KBM-7 (cell line): ENCODE measurements around the gene PRRG1.
"Not testable (repeated sequence)": the region's sequence is repeated elsewhere in the genome, so short reads cannot be mapped to it uniquely, and the experiment has no call there.

ENCODE experiments used
- DNase-seq: peaks from one replicate; pipeline ENCODE4 v3.0.0-alpha.2; 2015
- in situ Hi-C: fragments of 300-500 bp; cut with MboI; formaldehyde crosslinking; loops from 2 replicates; pipeline ENCODE4 v1.14.3; 2020; ENCODE audit warnings: low sequenced_read_pairs, low pct_unique_long_range_greater_than_20kb, mixed read lengths

Gene PRRG1

DNA sequence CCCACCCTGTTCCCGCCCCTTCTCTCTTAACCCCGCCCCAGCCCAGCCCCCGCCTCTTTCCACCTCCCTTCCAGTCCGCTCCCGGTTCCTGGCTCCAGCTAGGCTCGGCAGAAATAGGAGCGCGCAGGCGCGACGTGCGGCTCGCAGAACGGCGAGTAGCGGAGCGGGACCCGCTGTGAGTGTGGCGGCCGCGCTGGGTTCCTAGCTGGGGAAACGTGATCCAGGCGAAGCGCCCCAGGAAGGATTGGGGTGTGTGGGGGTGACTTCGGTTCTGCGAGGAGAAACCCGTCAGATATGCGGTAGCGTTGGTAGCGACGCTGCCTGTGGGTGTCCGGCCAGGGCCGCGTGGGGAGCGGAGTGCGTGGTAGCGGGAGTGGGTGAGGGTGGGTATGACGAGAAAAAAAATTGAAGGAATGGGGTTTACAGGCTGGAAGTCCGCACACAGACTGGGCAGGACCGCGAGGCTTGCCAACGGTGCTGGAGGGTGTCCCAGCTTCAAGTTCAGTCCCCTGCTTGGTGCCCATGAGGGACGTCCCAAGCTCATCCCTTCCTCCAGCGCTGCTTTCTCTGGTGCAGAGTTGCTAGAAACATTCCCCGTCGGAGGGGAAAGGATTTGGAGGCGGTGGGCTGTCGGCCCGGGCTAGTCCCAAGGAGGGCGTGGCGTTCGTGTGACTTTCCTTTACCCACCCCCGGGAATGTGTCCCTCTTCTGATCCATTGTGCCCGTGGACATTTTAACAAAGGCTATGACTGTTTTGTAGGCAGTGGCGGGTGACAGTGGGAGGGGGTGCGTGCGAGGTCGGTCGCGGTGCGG is at the start of gene PRRG1:
TSS of gene PRRG1 (plus strand) at position 144 of the 813 bp plus-strand sequence. CDS start 56,886 bp downstream, outside the sequence.
- in situ Hi-C loops, result no loop called here
- peak; percentile 79 for DNase-seq

DNA sequence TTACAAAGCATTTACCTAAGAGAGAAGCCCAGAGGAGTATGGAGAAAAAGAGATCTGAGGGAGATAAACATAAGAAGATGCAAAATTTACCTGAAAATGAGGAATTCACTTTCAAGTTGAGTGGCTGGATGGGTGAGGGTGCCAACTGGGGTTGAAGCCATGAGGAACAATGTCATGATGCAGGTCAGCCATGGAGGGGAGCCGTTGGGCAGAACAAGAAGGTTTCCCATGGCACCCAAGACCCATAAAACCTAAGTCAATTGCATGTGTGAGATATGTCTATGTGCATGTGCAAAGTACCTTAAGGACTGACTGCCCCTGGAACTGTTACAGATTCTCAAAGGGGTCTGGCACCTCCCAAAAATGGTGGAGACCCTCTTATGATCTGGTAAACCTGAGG is 46.6 kb upstream of the PRRG1 start:
- in situ Hi-C loops, result no loop called here
- peak; percentile 56 for DNase-seq

DNA sequence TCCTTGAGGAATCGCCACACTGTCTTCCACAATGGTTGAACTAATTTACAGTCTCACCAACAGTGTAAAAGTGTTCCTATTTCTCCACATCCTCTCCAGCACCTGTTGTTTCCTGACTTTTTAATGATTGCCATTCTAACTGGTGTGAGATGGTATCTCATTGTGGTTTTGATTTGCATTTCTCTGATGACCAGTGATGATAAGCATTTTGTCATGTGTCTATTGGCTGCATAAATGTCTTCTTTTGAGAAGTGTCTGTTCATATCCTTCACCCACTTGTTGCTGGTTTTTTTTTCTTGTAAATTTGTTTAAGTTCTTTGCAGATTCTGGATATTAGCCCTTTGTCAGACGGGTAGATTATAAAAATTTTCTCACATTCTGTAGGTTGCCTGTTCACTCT is 43.9 kb upstream of the PRRG1 start:
- in situ Hi-C loops, DNase-seq: not testable (repeated sequence)

DNA sequence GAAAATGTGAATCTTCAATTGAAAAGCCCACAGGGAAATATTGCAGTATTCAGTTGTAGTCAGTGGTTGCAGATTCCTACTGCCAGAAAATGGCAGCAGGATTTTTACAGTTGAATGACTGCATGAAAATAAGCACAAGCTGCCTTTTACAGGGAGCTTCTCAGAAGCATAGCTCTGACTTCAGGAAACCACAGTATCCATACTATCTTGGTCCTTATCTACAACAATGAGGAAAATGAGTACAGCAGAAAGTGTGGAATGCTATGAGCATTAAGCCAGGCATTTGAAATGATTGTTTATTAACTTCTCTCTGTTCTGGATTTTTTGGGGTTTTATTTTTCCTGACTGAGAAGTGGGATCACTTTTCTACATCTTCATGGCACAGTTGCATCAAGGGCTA is 34.6 kb upstream of the PRRG1 start:
- in situ Hi-C loops, result no loop called here
- no peak for DNase-seq

DNA sequence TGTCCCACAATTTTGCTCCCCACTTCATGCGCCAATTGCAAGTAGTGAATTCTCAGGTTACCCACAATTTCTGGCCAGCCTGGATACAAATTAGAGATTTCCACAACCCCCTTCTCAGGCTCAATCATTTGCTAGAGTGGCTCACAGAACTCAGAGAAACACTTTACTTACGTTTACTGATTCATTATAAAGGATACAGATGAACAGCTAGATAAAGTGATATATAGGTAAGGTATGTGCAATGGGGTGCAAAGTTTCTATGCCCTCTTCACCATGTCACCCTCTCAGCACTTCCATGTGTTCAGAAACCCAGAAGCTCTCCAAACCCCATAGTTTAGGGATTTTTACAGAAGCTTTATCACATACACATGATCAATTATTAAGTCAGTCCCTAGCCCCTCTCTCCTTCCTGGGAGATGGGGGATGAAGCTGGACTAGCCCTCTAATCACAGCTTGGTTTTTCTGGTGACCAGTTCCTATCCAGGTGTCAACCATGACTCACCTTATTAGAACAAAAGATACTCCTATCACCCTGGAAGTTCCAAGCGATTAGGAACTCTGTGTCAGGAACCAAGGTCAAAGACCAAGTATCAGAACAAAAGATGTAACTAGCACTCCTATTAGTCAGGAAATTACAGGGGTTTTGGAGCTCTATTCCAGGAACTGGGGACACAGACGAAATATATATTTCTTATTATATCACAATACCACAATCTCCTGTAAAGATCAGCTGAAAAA is 33.5 kb upstream of the PRRG1 start:
- DNase-seq, result no peak
- in situ Hi-C loops, result no loop called here

DNA sequence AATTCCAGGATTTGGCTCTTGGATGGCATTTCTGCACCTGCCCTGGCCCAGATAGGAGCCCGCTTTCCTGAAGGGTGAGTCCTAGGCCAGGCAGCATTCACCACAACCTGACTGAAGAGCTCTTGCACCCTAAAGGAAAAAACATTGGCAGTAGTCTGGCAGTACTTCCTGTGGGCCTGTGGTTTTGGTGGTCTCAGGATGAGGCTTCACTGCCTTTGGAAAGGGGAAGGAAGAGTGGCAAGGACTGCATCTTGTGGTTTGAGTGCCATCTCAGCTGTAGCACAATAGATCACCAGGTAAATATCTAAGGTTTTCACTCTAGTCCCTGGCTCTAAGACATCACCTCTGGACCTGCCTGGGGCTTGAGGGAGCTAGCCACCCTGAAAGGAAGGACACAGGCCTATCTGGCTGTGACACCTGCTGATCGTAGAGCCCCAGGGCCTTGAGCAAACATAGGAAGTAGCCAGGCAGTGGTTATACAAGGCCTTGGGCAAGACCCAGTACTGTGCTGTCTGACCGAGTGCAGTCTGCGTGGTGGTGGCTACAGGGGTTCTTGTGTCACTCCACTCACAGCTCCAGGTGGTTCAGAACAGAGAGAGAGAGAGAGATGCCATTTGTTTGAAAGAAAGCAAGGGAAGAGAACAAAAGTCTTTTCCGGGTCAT is 28.5 kb upstream of the PRRG1 start:
- peak; percentile 85 for DNase-seq
- in situ Hi-C loops, result no loop called here

DNA sequence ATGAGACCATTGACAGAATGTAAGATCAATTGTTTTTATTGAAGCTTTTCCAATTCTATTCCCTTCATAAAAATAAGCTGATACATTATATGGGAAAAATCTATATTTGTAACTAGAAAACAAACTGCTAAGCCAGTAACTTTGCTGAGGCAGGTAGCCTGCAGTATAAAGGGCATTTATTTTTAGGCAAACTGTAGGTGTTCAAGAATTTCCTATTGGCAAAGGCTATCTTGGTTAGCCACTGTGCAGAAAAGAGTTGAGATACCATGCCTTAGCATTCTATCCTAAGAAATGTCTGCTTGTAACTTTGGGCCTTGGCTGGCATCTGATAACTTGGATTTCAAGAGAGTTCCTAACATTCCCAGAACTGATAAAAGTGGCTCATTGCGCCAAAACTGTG is 18.5 kb upstream of the PRRG1 start:
- no peak for DNase-seq
- in situ Hi-C loops, result no loop called here

DNA sequence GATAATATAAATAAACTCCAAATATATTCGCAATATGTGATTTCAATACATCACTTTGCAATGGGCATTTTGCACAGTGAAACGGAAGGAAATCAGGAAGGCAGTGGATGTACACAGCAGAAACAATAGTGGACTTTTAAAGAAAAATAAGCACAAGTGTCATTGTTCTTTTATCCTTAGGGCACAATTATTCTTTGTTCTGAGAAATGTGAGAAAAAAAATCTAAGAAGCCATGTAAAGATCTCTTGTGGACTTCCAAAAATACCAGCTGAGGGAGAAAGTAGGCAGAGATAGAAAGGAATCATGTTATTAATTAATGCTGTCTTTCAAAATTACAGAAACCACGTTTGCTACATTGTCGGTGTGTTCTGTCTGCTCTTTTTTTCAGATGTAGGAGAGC is 17.6 kb upstream of the PRRG1 start:
- in situ Hi-C loops, result no loop called here
- DNase-seq, result no peak

DNA sequence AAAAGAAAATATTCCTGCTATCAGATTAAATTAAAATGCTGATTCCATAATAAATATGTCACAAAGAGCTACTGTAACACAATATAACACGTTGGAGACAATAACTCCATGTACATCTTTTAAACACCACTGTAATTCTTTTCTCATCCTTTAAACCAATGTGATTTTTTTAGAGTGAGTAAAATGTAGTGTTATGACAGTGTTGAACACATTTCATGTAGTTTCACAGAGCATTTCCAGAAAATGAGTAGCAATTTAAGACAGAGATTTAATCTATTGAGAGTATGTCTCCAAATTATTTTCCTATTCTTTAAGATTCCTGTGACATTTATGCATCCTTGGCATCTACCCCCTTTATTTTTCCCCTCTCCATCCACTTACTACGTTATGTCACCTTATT is 17.1 kb upstream of the PRRG1 start:
- in situ Hi-C loops, result no loop called here
- DNase-seq, result no peak

DNA sequence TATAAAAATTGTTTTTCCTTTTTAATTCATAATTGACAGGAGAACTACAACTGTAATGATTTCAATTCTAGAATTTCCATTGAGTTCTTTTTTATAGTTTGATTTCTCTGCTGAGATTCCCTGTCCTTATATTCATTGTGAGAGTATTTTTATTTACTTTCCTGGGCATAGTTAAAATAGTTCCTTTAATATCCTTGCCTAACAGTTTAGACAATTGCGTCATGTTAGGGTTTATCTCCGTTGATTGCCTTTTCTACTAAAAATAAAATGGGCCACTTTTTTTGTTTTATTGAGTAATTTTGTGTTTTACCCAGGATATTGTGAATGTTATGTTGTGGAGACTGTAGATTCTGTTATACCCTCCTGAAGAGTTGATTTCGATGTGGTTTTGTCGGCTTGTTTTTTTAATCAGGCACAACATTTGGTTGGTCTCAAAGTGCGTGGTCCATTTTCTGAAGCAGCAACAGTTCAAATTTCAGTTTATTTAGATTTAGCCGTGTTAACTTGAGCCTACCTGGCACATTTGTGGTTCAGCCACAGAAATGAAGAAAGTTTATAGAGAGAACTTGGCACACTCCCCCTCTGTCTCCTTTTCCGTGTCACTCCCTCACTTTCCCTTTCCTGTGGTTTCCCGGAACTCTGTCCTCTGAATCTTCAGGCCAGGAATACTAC is 16.0 kb upstream of the PRRG1 start:
- in situ Hi-C loops, result no loop called here
- DNase-seq, result no peak

DNA sequence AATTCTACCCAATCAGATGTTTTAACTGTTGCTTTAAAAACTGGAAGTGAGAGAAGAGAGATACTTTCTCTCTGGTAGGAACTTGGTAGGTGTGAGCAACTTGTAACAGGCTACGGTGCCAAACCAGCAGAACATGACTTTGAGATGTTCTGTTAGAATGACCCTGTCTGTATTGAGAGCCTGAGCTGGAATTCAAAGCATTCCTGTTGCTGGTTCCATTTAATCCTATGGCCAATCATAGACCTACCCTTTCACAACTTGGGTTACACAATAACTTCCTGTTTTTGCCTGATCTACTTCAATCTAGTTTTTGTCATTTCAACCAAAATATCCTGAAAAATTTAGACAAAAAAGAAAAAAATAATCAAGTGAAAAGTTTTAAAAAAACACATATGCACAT is 1.7 kb upstream of the PRRG1 start:
- DNase-seq, result peak; percentile 63

DNA sequence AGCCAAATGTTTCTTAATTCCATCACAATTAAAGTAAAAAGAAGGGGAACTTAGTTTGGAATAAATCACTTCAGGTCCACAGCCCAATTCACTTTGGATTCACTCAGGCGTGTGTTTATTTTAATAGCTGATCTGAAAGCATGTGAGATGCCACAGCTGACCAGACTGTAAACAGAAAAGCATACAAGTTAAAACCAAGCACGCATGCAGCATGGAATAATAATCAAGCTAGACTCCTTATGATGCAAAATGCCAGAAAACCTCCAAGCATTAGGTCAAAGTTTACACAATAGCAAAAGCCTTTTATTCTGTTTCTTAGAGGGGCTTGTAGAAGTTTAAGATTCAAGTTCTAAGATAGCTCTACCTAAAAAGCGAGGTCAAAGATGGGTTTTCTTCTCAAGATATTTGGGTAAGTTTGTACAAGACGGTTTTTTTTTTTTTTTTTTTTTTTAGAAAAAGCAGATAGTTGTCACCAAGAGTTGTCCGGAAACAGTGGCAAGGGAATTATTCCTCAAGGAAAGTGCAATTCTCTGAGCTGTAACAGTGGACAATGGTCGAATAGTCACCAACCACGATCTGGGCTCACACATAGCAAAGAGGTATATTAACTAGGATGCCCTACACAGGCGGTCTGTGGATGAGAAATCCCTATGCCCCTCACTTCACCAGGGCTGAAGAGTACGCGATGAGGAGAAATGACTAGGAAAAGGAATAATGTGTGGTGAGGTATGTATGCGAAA is 763 bp upstream of the PRRG1 start:
- no peak for DNase-seq
- in situ Hi-C loops, result no loop called here

More for the DNA sequence above, 1.7 kb upstream of the PRRG1 start:
- in situ Hi-C loops, result no loop called here

DNA sequence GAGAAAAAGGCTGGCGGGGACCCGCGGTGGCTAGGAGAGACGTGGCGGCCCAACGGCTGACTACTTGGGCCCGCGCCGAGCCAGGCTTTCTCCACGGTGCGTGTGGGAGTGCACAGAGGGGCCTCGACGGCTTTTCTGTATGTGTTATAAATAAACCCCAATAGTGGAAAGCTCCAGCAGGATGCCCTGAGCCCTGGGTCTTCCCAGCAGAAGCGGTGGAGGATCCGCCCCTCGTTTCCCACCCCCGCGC is 268 bp upstream of the PRRG1 start:
- DNase-seq, result no peak
- in situ Hi-C loops, result no loop called here

DNA sequence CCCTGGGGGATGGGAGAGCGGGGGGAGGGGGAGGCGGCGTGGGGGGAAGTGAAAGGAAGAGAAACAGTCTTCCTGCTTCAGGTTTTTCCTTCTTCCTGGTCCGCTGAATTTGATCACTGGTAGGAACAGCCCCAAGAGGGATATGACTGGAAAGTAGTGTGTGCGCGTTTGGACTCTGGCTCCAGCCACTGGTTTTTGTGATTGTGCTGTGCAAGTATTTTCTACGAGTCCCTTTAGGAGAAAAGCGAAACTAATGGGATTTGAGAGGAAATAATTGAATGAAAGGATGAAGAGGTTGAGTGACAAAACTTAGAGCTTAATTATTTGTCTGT is 836 bp downstream of the PRRG1 start:
- DNase-seq, result peak; percentile 38
- in situ Hi-C loops, result no loop called here

DNA sequence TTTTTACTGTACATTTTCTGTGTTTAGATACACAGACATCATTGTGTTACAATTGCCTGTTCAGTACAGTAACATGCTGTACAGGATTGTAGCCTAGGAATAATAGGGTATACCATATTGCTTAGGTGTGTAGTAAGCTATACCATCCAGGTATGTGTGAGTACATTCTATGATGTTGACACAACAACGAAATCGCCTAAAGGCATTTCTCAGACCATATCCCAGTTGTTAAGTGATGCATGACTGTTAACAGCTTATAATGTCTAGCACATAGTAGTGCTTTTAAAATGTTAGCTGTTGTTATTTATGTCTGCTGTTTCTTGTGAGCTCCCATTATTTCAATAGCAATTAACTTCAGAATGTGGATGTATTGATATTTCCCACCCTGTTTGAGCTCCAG is 4.5 kb downstream of the PRRG1 start:
- no peak for DNase-seq
- in situ Hi-C loops, result no loop called here

DNA sequence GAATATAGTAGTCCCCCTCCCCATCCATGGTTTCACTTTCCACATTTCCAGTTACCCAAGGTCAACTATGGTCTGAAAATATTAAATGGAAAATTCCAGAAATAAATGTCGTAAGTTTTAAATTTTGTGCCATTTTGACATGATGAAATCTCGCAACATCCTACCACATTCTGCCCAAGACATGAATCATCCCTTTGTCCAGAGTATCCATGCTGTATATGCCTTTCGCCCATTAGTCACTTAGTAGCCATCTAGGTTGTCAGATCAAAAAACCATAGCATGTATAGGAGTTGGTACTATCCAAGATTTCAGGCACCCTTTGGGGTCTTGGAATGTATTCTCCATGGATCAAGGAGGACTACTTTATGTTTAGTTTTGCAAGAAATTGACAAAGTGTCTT is 8.3 kb downstream of the PRRG1 start:
- in situ Hi-C loops, result no loop called here
- DNase-seq, result no peak

DNA sequence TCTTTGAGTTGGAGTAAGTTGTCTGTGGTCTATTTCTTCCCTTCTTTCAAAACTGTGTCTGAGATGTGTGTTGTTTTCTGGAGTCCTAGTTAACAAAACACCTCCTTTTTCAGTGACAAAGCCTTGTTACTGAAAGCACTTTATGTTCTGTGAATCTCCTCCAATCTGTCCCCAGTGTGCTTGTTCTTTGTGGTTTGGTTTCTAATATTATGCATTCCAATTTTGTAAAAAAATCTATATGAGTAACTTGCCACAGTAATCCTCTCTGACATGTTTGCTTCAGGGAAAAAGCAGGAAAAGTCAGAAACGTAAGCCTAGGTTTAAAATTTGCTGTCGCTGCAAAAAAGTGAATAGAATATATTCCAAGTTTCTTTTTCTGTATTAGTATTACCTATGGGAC is 12.4 kb downstream of the PRRG1 start:
- in situ Hi-C loops, result no loop called here
- DNase-seq, result no peak

DNA sequence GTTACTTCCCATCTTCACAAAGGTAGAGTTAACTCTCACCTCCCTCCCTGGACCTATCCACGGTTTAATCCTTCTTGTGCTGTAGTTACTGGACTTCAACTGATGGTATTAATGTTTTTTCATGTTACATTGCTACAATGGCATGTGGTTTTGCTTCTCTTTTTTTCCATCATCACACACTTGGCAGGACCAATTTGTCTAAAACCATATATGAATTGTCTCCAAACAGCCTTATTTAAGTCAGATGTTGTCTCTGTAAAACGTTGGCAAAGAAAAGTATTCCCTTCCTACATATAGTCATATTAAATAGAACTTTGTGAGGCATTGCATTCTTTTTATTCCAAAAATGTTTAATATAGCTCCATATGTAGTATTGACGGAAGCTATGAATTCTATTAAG is 15.5 kb downstream of the PRRG1 start:
- in situ Hi-C loops, result no loop called here

DNA sequence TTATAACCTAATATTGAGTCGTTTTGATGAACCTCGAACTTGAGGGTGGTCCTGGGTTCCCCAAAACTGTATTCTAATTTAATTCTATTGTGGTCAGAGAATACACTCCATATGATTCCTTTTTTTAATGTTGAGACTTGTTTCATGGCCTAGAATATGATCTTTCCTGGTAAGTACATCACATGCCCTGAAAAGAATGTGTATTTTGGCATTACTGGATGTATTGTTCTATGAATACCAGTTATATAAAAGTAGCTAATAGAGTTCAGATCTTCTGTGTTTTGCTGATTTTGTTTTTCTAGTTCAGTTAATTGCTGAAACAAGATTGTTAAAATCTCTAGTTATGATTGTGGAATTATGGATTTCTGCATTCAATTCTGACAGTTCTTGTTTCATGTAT is 18.8 kb downstream of the PRRG1 start:
- DNase-seq, result no peak
- in situ Hi-C loops, result no loop called here

More for the DNA sequence above, 15.5 kb downstream of the PRRG1 start:
- DNase-seq, result no peak
